ENCODE measurements around the gene HMG20A.

The HMG20A gene

DNA sequence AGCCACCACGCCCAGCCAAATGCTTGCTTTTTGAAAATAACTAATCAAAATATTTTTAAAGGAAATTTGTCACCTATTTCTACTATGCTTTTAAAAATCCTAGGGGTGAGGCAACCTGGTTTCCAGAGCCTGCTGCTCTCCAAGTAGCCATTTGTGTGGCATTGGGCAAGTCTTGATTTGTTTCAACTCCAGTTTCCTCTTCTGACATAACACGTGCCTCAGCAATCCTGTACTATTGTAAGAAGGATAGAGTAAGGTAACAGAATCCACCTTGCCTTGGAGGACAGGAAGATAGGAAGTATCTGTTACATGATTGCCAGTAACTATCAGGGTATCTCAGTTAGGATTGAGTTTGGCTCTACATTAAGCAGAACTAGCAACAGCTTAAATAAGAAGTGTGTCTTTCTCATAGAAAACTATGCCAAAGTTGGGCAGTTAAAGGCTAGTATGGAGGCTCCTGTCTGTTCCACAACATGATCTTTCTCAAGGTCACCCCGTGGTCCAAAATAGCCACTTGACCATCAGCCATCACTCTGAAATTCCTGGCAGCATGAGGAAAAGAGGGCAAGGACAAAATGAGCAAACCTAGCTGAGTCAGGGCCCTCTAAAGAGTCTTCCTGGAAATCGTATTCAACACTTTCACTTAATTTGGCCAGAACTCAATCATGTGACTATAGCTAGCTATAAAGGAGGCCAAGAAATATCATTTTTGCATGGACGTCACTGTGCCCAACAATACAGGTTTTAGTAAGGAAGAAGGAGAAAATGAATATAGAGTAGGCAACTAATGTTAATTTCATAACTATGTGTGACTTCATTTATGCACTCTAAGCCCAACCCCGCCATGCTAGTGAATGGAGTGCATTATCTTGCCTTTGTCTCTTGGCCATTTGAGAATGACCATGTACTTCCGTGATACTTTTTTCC lies 66.1 kb downstream of the HMG20A start:
- ChIA-PET CTCF (no interaction called here), POLR2A (no interaction called here)
- no peak for DNase-seq (ENCODE audit: extremely low spot score)
- TF ChIP-seq L3MBTL2 (conservative IDR thresholded peaks at IDR 0.05) = no peak
- no peak for TF ChIP-seq HDGF (IDR thresholded peaks at IDR 0.05; ENCODE audit: borderline replicate concordance)
- no peak for TF ChIP-seq LEF1 (IDR thresholded peaks at IDR 0.05; ENCODE audit: borderline replicate concordance)
- TF ChIP-seq ARNT (IDR thresholded peaks at IDR 0.05) = no peak
- no peak for TF ChIP-seq SUZ12 (IDR thresholded peaks at IDR 0.05)
- no peak for TF ChIP-seq FOXM1 (IDR thresholded peaks at IDR 0.05; ENCODE audit: borderline replicate concordance)
- no peak for TF ChIP-seq NFRKB (IDR thresholded peaks at IDR 0.05)
- TF ChIP-seq FOXK2 (IDR thresholded peaks at IDR 0.05) = no peak
- no peak for TF ChIP-seq FOXA1 (IDR thresholded peaks at IDR 0.05)
- no peak for TF ChIP-seq CTBP1 (IDR thresholded peaks at IDR 0.05; ENCODE audit: borderline replicate concordance)
- TF ChIP-seq BHLHE40 (IDR thresholded peaks at IDR 0.05; ENCODE audit: borderline replicate concordance) = no peak
- TF ChIP-seq, protein P1, sequence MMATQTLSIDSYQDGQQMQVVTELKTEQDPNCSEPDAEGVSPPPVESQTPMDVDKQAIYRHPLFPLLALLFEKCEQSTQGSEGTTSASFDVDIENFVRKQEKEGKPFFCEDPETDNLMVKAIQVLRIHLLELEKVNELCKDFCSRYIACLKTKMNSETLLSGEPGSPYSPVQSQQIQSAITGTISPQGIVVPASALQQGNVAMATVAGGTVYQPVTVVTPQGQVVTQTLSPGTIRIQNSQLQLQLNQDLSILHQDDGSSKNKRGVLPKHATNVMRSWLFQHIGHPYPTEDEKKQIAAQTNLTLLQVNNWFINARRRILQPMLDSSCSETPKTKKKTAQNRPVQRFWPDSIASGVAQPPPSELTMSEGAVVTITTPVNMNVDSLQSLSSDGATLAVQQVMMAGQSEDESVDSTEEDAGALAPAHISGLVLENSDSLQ (IDR thresholded peaks at IDR 0.05) = no peak
- TF ChIP-seq ELF4 (IDR thresholded peaks at IDR 0.05) = no peak
- no peak for TF ChIP-seq SP1 (IDR thresholded peaks at IDR 0.05)
- TF ChIP-seq TARDBP (IDR thresholded peaks at IDR 0.05) = no peak

DNA sequence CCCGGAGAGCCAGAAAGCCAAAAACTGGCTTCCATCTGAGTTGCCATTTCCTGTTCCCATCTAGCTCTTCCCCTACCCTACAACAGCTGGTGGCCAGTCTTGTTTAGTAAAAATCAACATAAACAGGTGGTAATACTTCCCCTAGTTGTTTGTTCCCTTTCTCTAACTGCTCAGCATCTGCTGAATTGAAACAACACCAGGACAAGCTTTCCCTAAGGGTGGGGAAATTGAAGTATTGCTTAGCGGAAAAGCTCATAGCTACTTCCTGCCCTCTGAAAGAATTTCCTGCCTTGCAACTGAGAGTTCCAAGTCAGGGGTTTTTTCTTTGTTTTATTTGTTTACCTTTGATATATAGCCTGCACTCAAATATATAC lies 66.8 kb downstream of the HMG20A start:
- CTCF ChIA-PET = no interaction called here
- no peak for TF ChIP-seq FOXK2 (IDR thresholded peaks at IDR 0.05)
- no peak for TF ChIP-seq SP1 (IDR thresholded peaks at IDR 0.05)
- no peak for TF ChIP-seq FOXM1 (IDR thresholded peaks at IDR 0.05; ENCODE audit: borderline replicate concordance)
- TF ChIP-seq NFRKB (IDR thresholded peaks at IDR 0.05) = no peak
- no peak for TF ChIP-seq ZNF384 (IDR thresholded peaks at IDR 0.05)
- TF ChIP-seq ELF4 (IDR thresholded peaks at IDR 0.05) = no peak
- TF ChIP-seq BHLHE40 (IDR thresholded peaks at IDR 0.05; ENCODE audit: borderline replicate concordance) = no peak
- TF ChIP-seq FOXA1 (IDR thresholded peaks at IDR 0.05) = no peak
- no peak for TF ChIP-seq ARNT (IDR thresholded peaks at IDR 0.05)
- TF ChIP-seq L3MBTL2 (conservative IDR thresholded peaks at IDR 0.05) = no peak
- TF ChIP-seq LEF1 (IDR thresholded peaks at IDR 0.05; ENCODE audit: borderline replicate concordance) = no peak
- TF ChIP-seq CTBP1 (IDR thresholded peaks at IDR 0.05; ENCODE audit: borderline replicate concordance) = no peak
- TF ChIP-seq TARDBP (IDR thresholded peaks at IDR 0.05) = no peak
- no peak for TF ChIP-seq SUZ12 (IDR thresholded peaks at IDR 0.05)
- no peak for TF ChIP-seq HDGF (IDR thresholded peaks at IDR 0.05; ENCODE audit: borderline replicate concordance)
- TF ChIP-seq, protein P1 (IDR thresholded peaks at IDR 0.05) = no peak
- POLR2A ChIA-PET = interaction anchor here (0.8 kb wide), 1 partner anchor 66 kb away, joined by 3 read pairs; no protein-coding TSS in a partner anchor
- no peak for DNase-seq (ENCODE audit: extremely low spot score)

DNA sequence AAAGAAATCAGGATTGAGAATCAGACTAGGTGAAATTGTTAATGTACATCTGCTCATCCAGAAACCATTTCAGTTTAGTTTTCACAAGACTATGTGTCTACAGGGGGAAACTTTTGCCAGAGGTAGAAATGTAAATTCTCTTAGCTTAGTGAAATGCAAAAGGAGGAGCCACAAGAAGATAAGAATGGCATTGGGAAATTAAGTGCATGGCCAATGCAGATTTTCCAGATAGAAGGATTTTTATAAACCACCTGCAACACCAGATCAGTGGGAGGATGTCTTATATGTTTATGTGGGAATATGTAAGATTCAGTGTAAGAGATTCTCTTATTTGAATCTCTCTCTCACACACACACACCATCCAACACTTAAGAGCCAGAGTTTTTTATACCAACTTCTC lies 67.2 kb downstream of the HMG20A start:
- DNase-seq (ENCODE audit: extremely low spot score) = no peak
- ChIA-PET POLR2A (interaction anchor here (0.8 kb wide), 1 partner anchor 67 kb away, joined by 3 read pairs; no protein-coding TSS in a partner anchor), CTCF (no interaction called here)
- TF ChIP-seq FOXA1 (IDR thresholded peaks at IDR 0.05) (no peak), FOXM1 (IDR thresholded peaks at IDR 0.05; ENCODE audit: borderline replicate concordance) (no peak), L3MBTL2 (conservative IDR thresholded peaks at IDR 0.05) (no peak), HDGF (IDR thresholded peaks at IDR 0.05; ENCODE audit: borderline replicate concordance) (no peak), ARNT (IDR thresholded peaks at IDR 0.05) (no peak), FOXK2 (IDR thresholded peaks at IDR 0.05) (no peak), ELF4 (IDR thresholded peaks at IDR 0.05) (no peak), LEF1 (IDR thresholded peaks at IDR 0.05; ENCODE audit: borderline replicate concordance) (no peak), TARDBP (IDR thresholded peaks at IDR 0.05) (no peak), BHLHE40 (IDR thresholded peaks at IDR 0.05; ENCODE audit: borderline replicate concordance) (no peak), SUZ12 (IDR thresholded peaks at IDR 0.05) (no peak), ZNF384 (IDR thresholded peaks at IDR 0.05) (no peak), NFRKB (IDR thresholded peaks at IDR 0.05) (no peak), SP1 (IDR thresholded peaks at IDR 0.05) (no peak), CTBP1 (IDR thresholded peaks at IDR 0.05; ENCODE audit: borderline replicate concordance) (no peak)
- TF ChIP-seq, protein P1 (IDR thresholded peaks at IDR 0.05) = no peak

DNA sequence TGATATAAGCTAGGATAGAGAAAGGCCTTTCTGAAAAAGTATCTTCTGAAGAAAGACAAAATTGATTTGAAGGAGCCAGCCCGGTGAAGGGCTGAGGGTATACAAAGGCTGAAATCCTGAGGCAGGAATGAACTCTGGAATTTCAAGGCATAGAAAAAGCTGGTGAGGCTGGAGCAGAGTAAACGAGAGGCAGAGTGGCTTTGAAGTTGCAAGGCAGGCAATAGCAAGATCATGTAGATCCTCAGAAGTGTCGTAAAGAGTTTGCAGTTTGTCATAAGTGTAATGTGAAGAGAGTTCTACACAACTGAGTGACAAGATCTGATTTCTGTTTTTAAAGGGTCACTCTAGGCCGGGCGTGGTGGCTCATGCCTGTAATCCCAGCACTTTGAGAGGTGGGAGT lies 69.0 kb downstream of the HMG20A start:
- ChIA-PET POLR2A (no interaction called here), CTCF (no interaction called here)
- DNase-seq (ENCODE audit: extremely low spot score) = no peak
- no peak for TF ChIP-seq SP1 (IDR thresholded peaks at IDR 0.05)
- no peak for TF ChIP-seq FOXK2 (IDR thresholded peaks at IDR 0.05)
- no peak for TF ChIP-seq ELF4 (IDR thresholded peaks at IDR 0.05)
- TF ChIP-seq FOXM1 (IDR thresholded peaks at IDR 0.05; ENCODE audit: borderline replicate concordance) = no peak
- TF ChIP-seq SUZ12 (IDR thresholded peaks at IDR 0.05) = no peak
- no peak for TF ChIP-seq LEF1 (IDR thresholded peaks at IDR 0.05; ENCODE audit: borderline replicate concordance)
- TF ChIP-seq ZNF384 (IDR thresholded peaks at IDR 0.05) = no peak
- TF ChIP-seq BHLHE40 (IDR thresholded peaks at IDR 0.05; ENCODE audit: borderline replicate concordance) = no peak
- no peak for TF ChIP-seq TARDBP (IDR thresholded peaks at IDR 0.05)

DNA sequence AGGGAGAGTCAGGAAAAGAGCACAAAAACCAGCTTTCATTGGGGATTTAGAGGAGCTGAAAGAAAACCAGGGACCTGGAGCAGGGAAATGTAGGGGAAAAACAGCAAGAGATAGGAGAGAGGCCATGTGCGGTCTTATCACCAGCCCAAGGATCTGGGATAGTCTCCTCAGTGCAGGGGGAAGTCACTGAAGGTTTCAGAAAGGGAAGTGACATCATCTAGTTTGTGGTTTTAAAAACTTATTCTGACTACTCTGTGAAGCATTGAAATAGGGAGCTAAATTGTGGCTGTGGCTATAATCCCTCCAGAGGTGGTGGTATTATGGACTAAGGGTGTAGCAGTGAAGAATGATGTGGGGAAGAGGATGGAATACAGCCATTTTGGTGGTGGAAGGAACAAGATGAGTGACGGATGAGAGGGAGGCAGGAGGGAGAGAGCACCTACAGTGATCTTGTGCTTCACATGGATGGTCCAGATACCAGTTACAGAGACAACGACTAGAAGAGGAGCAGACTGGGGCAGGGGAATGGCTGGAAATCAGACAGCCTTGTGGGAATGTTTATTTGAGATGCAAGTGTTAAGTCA lies 72.7 kb downstream of the HMG20A start:
- no peak for DNase-seq (ENCODE audit: extremely low spot score)
- ChIA-PET CTCF (interaction anchor here (1.3 to 1.6 kb wide), 2 partner anchors 10 to 306 kb away, joined by 3 to 5 read pairs; no protein-coding TSS in a partner anchor), POLR2A (interaction anchor here (0.9 kb wide), 1 partner anchor 50 kb away, joined by 3 read pairs; no protein-coding TSS in a partner anchor)
- TF ChIP-seq L3MBTL2 (conservative IDR thresholded peaks at IDR 0.05) (no peak), NFRKB (IDR thresholded peaks at IDR 0.05) (no peak), ELF4 (IDR thresholded peaks at IDR 0.05) (no peak), FOXK2 (IDR thresholded peaks at IDR 0.05) (no peak), FOXA1 (IDR thresholded peaks at IDR 0.05) (no peak), ARNT (IDR thresholded peaks at IDR 0.05) (no peak), SP1 (IDR thresholded peaks at IDR 0.05) (no peak), BHLHE40 (IDR thresholded peaks at IDR 0.05; ENCODE audit: borderline replicate concordance) (no peak), FOXM1 (IDR thresholded peaks at IDR 0.05; ENCODE audit: borderline replicate concordance) (no peak)

All from HEK293T (cell line).